ENCODE measurements around the gene GPI.

GRCh38 chr19:34320277-34320676, 44.7 kb upstream of the GPI start:
- TF ChIP-seq CTCF (optimal IDR thresholded peaks at IDR 0.05 in 1 of 3, IDR thresholded peaks at IDR 0.05 in 1 of 3, conservative IDR thresholded peaks at IDR 0.05 in 1 of 3; ENCODE audit: extremely low read depth in 1 of 3, insufficient read depth in 2 of 3, low read length in 3 of 3) (no peak), EZH2 (IDR thresholded peaks at IDR 0.05; ENCODE audit: low read length) (no peak)
